IMR-90 (cell line): ENCODE data around the gene NAV2.

Experiments
- SMC3 ChIP-seq: fragments of 150-350 bp; IDR thresholded peaks from 2 replicates; pipeline ENCODE4 v1.6.1; 2016; ENCODE audit warnings: low read depth, mild to moderate bottlenecking, antibody characterized with exemption, low read length, moderate library complexity
- TF ChIP-seq, protein P1 (sequence below): conservative IDR thresholded peaks from 2 replicates; pipeline ENCODE4 v1.5.1; 2012; ENCODE audit warnings: mild to moderate bottlenecking, low read depth, low read length, improper control_type of control experiment

DNA sequence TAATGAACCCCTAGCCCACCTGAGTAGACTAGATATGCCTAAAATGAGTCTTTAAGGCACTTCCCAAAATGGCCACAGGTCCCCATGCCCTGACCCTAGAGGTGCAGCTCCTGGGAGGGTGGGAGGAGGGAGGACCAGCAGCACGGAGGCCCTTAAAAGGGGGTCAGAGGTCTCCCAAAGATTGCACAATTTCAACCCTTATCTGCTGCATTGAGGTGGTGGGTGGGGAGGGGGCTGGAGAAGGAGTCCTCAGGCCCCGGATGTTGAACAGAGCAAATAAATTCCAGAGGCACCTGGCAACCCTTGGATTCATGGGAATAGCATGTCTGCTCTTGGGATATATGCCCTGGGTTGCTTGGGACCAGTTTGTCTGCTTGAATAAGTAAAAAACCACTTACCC lies 57.6 kb downstream of the NAV2 start:
- TF ChIP-seq, protein P1, sequence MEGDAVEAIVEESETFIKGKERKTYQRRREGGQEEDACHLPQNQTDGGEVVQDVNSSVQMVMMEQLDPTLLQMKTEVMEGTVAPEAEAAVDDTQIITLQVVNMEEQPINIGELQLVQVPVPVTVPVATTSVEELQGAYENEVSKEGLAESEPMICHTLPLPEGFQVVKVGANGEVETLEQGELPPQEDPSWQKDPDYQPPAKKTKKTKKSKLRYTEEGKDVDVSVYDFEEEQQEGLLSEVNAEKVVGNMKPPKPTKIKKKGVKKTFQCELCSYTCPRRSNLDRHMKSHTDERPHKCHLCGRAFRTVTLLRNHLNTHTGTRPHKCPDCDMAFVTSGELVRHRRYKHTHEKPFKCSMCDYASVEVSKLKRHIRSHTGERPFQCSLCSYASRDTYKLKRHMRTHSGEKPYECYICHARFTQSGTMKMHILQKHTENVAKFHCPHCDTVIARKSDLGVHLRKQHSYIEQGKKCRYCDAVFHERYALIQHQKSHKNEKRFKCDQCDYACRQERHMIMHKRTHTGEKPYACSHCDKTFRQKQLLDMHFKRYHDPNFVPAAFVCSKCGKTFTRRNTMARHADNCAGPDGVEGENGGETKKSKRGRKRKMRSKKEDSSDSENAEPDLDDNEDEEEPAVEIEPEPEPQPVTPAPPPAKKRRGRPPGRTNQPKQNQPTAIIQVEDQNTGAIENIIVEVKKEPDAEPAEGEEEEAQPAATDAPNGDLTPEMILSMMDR: no peak
- no peak for TF ChIP-seq SMC3
